GM12878 (cell line): ENCODE measurements around the gene COL21A1. TPM values are rescaled to one million over a fixed set of nuclear protein-coding genes. Genes with fewer than 3 reads are reported as not detected.

Experiments used
- ATAC-seq: fragments of 200-7000 bp; cut with Tn5 transposase; 3 replicates; pipeline ENCODE4 v1.9.1; 2020; ENCODE audit warnings: mild to moderate bottlenecking, moderate library complexity
- BruUV-seq: library from RNA; stranded (reverse); fragments of 400-500 nt; replicated peaks from 2 replicates; lab custom pipeline; 2021; lab: Mats Ljungman, UMichigan
- CTCF ChIA-PET: fragments of 300-600 bp; sonication (Branson Sonifier 250); formaldehyde crosslinking; extraction: SDS; loops from one replicate; lab custom pipeline; 2021; ENCODE audit warnings: inconsistent platforms; lab: Yijun Ruan, JAX
- POLR2A ChIA-PET: fragments of 350-600 bp; formaldehyde crosslinking; extraction: SDS; loops from one replicate; lab custom pipeline; 2021; ENCODE audit warnings: inconsistent platforms; lab: Charles Lee
- RAD21 ChIA-PET: fragments of 300-600 bp; sonication (Branson Sonifier 250); formaldehyde crosslinking; loops from one replicate; lab custom pipeline; 2023; ENCODE audit warnings: antibody characterized with exemption; ENCODE audit not compliant: unreplicated experiment; lab: Charles Lee
- SMC1A ChIA-PET: fragments of 300-600 bp; sonication (Branson Sonifier 250); formaldehyde crosslinking; loops from one replicate; lab custom pipeline; 2023; ENCODE audit not compliant: unreplicated experiment, uncharacterized antibody; lab: Charles Lee
- DNase-seq: peaks from one replicate; pipeline ENCODE4 v3.0.0-alpha.2; 2011; ENCODE audit warnings: low read depth, low spot score
- FAIRE-seq: peaks from 3 replicates; lab custom pipeline; 2011; peaks lifted over from hg19 to GRCh38; lab: Jason Lieb, UNC
- H2AFZ ChIP-seq: 2 replicates; pipeline ENCODE4 v1.6.0; 2011; ENCODE audit warnings: low read depth, low read length, control low read depth; ENCODE audit not compliant: control insufficient read depth
- H3K27ac ChIP-seq: 2 replicates; pipeline ENCODE4 v1.5.1; 2011; ENCODE audit warnings: control low read depth; ENCODE audit not compliant: control insufficient read depth, insufficient read depth
- H3K27me3 ChIP-seq, 2 experiments: replicated peaks in 1 of 2; 2 replicates each; pipeline versions ENCODE4 v1.6.0 to v1.6.1; 2011; ENCODE audit warnings: low read length in 1 of 2; ENCODE audit not compliant: control insufficient read depth in 2 of 2, insufficient read depth in 2 of 2
- H3K36me3 ChIP-seq, 2 experiments: 2 replicates each; pipeline ENCODE4 v1.5.1; 2011; ENCODE audit warnings: low read length in 1 of 2; ENCODE audit not compliant: control insufficient read depth in 2 of 2, insufficient read depth in 2 of 2
- H3K4me1 ChIP-seq: 2 replicates; pipeline ENCODE4 v1.6.1; 2011; ENCODE audit warnings: mild to moderate bottlenecking, low read length, moderate library complexity, mixed read lengths; ENCODE audit not compliant: control insufficient read depth, insufficient read depth
- H3K4me2 ChIP-seq: 2 replicates; pipeline ENCODE4 v1.6.0; 2011; ENCODE audit warnings: control low read depth; ENCODE audit not compliant: control insufficient read depth, insufficient read depth
- H3K4me3 ChIP-seq: fragments of 200-600 bp; sonication (generic); 2 replicates; pipeline ENCODE4 v1.5.1; 2016
- H3K79me2 ChIP-seq: 2 replicates; pipeline ENCODE4 v1.6.0; 2011; ENCODE audit warnings: low read length; ENCODE audit not compliant: control insufficient read depth, insufficient read depth
- H3K9ac ChIP-seq: 2 replicates; pipeline ENCODE4 v1.8.0; 2011; ENCODE audit warnings: low read length, control low read depth, mixed read lengths; ENCODE audit not compliant: control insufficient read depth, insufficient read depth
- H3K9me3 ChIP-seq: replicated peaks from 3 replicates; pipeline ENCODE4 v1.5.1; 2011; ENCODE audit warnings: mild to moderate bottlenecking, low read length; ENCODE audit not compliant: control insufficient read depth, insufficient read depth
- H4K20me1 ChIP-seq: 2 replicates; pipeline ENCODE4 v1.6.0; 2011; ENCODE audit not compliant: control insufficient read depth, insufficient read depth
- BCL3 ChIP-seq: IDR thresholded peaks from 2 replicates; pipeline ENCODE4 v1.6.1; 2011; ENCODE audit warnings: borderline replicate concordance, low read depth, mild to moderate bottlenecking, moderate library complexity, low read length; ENCODE audit not compliant: insufficient read depth, poor library complexity, severe bottlenecking
- BCLAF1 ChIP-seq: fragments of 450-650 bp; IDR thresholded peaks from 2 replicates; pipeline ENCODE4 v1.6.1; 2017; ENCODE audit warnings: antibody characterized with exemption, mild to moderate bottlenecking, moderate library complexity
- FOS ChIP-seq: IDR thresholded peaks from 3 replicates; pipeline ENCODE4 v1.6.1; 2011; ENCODE audit warnings: borderline replicate concordance; ENCODE audit not compliant: insufficient read length; ENCODE audit errors: extremely low read depth
- MLLT1 ChIP-seq: fragments of 450-650 bp; IDR thresholded peaks from 2 replicates; pipeline ENCODE4 v1.6.1; 2016; ENCODE audit warnings: mild to moderate bottlenecking
- NFXL1 ChIP-seq: fragments of 450-650 bp; IDR thresholded peaks from 2 replicates; pipeline ENCODE4 v1.6.1; 2017; ENCODE audit warnings: antibody characterized with exemption, mild to moderate bottlenecking, borderline replicate concordance
- NR2C2 ChIP-seq: IDR thresholded peaks from 2 replicates; pipeline ENCODE4 v1.6.1; 2011; ENCODE audit warnings: borderline replicate concordance, low read depth; ENCODE audit not compliant: control insufficient read depth, insufficient read length
- PBX3 ChIP-seq: IDR thresholded peaks from 2 replicates; pipeline ENCODE4 v1.6.1; 2011; ENCODE audit warnings: mild to moderate bottlenecking, low read depth, low read length, moderate library complexity; ENCODE audit not compliant: insufficient replicate concordance
- RAD51 ChIP-seq: fragments of 450-650 bp; IDR thresholded peaks from 2 replicates; pipeline ENCODE4 v1.6.1; 2016; ENCODE audit warnings: moderate library complexity, mild to moderate bottlenecking, inconsistent platforms
- SMAD1 ChIP-seq: fragments of 450-650 bp; IDR thresholded peaks from 2 replicates; pipeline ENCODE4 v1.6.1; 2018; ENCODE audit warnings: mild to moderate bottlenecking, low read depth; ENCODE audit not compliant: partially characterized antibody
- ZBTB33 ChIP-seq: fragments of 450-650 bp; IDR thresholded peaks from 2 replicates; pipeline ENCODE4 v1.6.1; 2017; ENCODE audit warnings: mild to moderate bottlenecking
- ZZZ3 ChIP-seq: IDR thresholded peaks from 2 replicates; pipeline ENCODE4 v1.6.1; 2011; ENCODE audit warnings: low read depth; ENCODE audit not compliant: control insufficient read depth, insufficient read length
- WGBS: methylation state at CpG from one replicate; pipeline ENCODE4 v1.1.6; 2016; ENCODE audit warnings: low lambda C conversion rate; ENCODE audit not compliant: insufficient replicate concordance, insufficient coverage; ENCODE audit errors: missing lambda C conversion rate; 5-methylcytosine and 5-hydroxymethylcytosine counted together
- in situ Hi-C: fragments of 300-500 bp; cut with MboI; formaldehyde crosslinking; loops from 9 replicates; pipeline ENCODE4 v1.14.3; 2018; ENCODE audit warnings: mixed read lengths
- intact Hi-C: fragments of 100-400 bp; cut with micrococcal nuclease; formaldehyde crosslinking; loops from one replicate; pipeline ENCODE4 v1.14.2; 2022; ENCODE audit not compliant: unreplicated experiment
- polyA plus RNA-seq, 11 experiments: library from polyadenylated mRNA; depleted of rRNA in 4 of 11; unstranded in 6 of 11; stranded (reverse) in 5 of 11; fragments of >200 nt; fragmentation: Nextera tagmentation in 4 of 11; fragmentation: Illumina TruSeq in 1 of 11; extraction: Ambion mirVana in 4 of 11; extraction: Trizol in 1 of 11; gene quantifications; 1 replicate in 1 of 11; 2 replicates in 10 of 11; pipeline versions ENCODE4 v1.2.1 to v1.2.3, GENCODE V29; 2011 to 2016; ENCODE audit warnings: inconsistent platforms in 2 of 11, missing spikeins in 2 of 11, low read depth in 1 of 11
- total RNA-seq, 4 experiments: library from RNA; depleted of rRNA in 3 of 4; stranded (reverse); fragments of >200 nt in 3 of 4; fragmentation: Illumina TruSeq in 1 of 4; extraction: Trizol in 1 of 4; gene quantifications; 2 replicates each; pipeline versions ENCODE4 v1.2.1 to v1.2.3, GENCODE V29; 2013 to 2021

Gene COL21A1
- total and polyA plus RNA-seq, 10 of the 15 experiments (the other 5 are each of a cell fraction or from before 2014, with no cell fraction given), result 0.10 TPM; not detected in 9

GRCh38 chr6:56040889-56041301 is 206.5 kb downstream of the COL21A1 start:
- ChIA-PET RAD21 (no interaction called here), SMC1A (no interaction called here)
- H3K36me3 ChIP-seq, result no peaks in the 10 kb centered on the region

More at GRCh38 chr6:56040889-56041301, 206.5 kb downstream of the COL21A1 start:
- Histone ChIP-seq H3K9ac (no peak overlapping the region), H3K4me2 (no peak overlapping the region), H3K9me3 (no peaks in the 10 kb centered on the region), H3K4me3 (no peak overlapping the region), H3K27me3 (no peaks in the 10 kb centered on the region), H2AFZ (no peak overlapping the region), H3K27ac (no peak overlapping the region), H3K79me2 (no peaks in the 10 kb centered on the region), H4K20me1 (no peaks in the 10 kb centered on the region), H3K4me1 (no peaks in the 10 kb centered on the region)
- in situ Hi-C loops, result no loop called here
- WGBS, result 29% methylated on average over 1 of the region's 1 CpG
- no TSS peak for BruUV-seq
- FAIRE-seq (no peak), ATAC-seq (no peak), DNase-seq (no peak)
- intact Hi-C loops, result no loop called here
- ChIA-PET POLR2A (no interaction called here), CTCF (no interaction called here)
- TF ChIP-seq NR2C2 (no peak), ZBTB33 (no peak), BCL3 (no peak), BCLAF1 (no peak), NFXL1 (no peak), PBX3 (no peak), ZZZ3 (no peak), RAD51 (no peak), MLLT1 (no peak), SMAD1 (no peak), FOS (no peak)
